Measurements from ENCODE around the gene ADCY5.

Gene ADCY5

DNA sequence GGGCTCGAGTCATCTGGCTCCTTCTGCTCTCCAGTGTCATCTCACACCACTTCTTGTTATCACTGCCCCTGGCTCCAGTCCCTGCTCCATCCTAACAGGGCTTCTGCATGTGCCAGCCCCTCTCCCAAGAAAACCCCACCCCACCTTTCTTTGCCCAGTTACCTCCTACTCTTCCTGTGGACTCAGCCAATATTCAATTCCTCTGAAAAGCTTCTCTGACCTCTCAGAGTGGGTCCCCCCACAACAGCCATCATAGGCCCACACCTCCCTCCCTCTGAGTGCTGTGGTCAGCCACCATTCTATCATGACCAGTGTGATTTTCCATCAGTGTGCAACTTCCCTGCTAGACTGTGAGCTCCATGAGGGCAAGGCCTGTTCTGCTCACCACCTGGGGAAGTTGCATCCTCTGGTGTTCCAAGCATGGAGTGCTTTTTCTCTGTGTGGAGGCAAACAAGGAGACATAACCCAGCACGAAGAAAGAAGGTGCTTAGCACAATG is 71.6 kb downstream of the ADCY5 start:
- Histone ChIP-seq H3K36me3 (ENCODE audit: low read depth) (no peaks in the 10 kb centered on the region), H3K27ac (ENCODE audit: poor library complexity, severe bottlenecking) (no peak overlapping the region), H3K27me3 (ENCODE audit: insufficient read depth, poor library complexity, severe bottlenecking) (no peaks in the 10 kb centered on the region), H3K4me3 (ENCODE audit: severe bottlenecking) (no peak overlapping the region), H3K9me3 (ENCODE audit: severe bottlenecking) (no peaks in the 10 kb centered on the region), H3K4me1 (ENCODE audit: insufficient read depth, poor library complexity, severe bottlenecking) (no peaks in the 10 kb centered on the region)
- TF ChIP-seq, protein P1, sequence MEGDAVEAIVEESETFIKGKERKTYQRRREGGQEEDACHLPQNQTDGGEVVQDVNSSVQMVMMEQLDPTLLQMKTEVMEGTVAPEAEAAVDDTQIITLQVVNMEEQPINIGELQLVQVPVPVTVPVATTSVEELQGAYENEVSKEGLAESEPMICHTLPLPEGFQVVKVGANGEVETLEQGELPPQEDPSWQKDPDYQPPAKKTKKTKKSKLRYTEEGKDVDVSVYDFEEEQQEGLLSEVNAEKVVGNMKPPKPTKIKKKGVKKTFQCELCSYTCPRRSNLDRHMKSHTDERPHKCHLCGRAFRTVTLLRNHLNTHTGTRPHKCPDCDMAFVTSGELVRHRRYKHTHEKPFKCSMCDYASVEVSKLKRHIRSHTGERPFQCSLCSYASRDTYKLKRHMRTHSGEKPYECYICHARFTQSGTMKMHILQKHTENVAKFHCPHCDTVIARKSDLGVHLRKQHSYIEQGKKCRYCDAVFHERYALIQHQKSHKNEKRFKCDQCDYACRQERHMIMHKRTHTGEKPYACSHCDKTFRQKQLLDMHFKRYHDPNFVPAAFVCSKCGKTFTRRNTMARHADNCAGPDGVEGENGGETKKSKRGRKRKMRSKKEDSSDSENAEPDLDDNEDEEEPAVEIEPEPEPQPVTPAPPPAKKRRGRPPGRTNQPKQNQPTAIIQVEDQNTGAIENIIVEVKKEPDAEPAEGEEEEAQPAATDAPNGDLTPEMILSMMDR (IDR thresholded peaks at IDR 0.05; ENCODE audit: poor library complexity, severe bottlenecking) = no peak
- DNase-seq (ENCODE audit: low spot score) = no peak
- no peak for ATAC-seq (ENCODE audit: low read depth)

DNA sequence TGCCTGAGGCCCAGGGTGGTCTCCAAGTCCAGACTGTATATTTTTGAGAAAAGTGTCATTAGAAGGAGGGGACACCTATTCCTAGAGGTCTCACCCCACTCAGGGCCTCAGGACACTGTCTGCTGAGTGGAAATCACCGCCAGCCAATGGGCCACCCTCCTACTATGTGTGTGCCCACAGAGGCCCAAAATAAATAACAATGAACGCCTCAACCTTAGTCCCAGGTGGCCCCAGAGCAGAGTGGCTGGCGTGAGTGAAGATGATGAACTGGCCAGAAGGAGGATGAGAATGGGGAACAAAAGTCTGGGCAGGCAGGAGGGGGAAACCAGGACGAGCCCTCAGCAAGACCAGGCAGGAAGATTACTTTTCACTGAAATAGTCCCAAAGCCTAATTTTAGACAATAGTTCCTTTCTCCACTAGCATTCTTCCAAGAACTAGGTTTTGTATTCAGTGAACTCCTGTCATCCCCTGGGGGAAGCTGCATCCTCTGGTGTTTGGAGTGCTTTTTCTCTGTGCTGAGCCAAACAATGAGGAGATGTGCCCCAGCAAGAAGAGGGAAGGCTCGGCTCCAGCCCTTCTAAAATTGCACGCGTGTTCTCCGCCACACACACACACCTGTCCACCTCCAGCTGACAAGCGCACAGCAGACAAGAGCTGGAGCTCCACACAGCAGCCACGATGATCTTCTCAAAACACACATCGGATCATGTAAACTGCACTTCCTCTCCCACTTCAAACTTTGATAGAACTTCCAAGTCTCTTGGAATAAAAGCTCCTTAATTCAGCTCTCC is 72.2 kb downstream of the ADCY5 start:
- no peaks in the 10 kb centered on the region for H3K36me3 ChIP-seq (ENCODE audit: low read depth)
- TF ChIP-seq, protein P1 (IDR thresholded peaks at IDR 0.05; ENCODE audit: poor library complexity, severe bottlenecking) = no peak
- no peak overlapping the region for H3K4me3 ChIP-seq (ENCODE audit: severe bottlenecking)
- no peaks in the 10 kb centered on the region for H3K4me1 ChIP-seq (ENCODE audit: insufficient read depth, poor library complexity, severe bottlenecking)
- no peak overlapping the region for H3K27ac ChIP-seq (ENCODE audit: poor library complexity, severe bottlenecking)
- H3K9me3 ChIP-seq (ENCODE audit: severe bottlenecking) = no peaks in the 10 kb centered on the region
- ATAC-seq (ENCODE audit: low read depth) = no peak; the same call in 2 of the 3 replicates
- no peaks in the 10 kb centered on the region for H3K27me3 ChIP-seq (ENCODE audit: insufficient read depth, poor library complexity, severe bottlenecking)
- DNase-seq (ENCODE audit: low spot score) = no peak

DNA sequence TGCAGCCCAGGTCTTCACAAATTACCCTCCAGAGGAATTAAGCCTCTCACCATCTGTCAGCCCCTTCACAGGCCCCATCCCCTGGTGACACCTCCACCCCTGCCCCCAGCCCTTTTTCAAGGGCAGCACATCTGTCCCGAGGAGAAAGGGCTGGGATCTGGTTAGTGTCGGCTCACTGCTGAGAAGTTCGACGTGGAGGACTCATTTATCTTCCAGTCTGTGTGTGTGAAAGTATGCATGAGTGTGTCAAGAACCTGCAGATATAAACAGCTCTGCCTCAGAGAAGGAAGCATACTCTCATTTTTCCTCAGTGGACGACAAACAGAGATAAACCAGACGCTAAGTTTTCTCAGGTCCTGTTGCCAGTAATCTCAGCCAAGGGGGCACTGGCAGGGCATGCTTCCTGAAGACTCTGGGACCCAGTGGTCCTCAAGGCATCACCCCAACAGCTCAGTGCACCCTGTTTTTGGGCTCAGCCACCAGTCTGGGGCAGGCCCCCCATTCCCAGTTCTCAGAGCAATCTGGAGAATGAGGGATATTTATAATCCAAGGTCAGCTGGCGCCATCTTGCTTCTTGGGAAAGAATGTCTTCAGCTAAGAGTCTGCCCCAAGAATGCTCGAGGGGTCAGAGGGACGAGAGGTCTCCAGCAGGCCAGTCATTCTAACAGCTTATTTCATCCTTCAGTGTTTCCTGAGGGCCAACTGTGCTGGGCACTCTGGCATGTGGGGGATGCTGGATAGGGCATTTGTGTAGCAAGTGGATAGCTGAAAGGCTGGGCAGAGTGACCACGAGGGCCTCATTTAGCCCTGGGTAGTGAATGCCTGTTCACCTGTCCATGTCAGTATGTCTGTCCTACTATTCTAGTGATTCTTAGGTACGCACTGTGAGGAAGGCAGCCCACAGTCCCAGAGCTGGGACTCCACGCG is 73.6 kb downstream of the ADCY5 start:
- ATAC-seq (ENCODE audit: low read depth) (no peak), DNase-seq (ENCODE audit: low spot score) (no peak)
- TF ChIP-seq, protein P1 (IDR thresholded peaks at IDR 0.05; ENCODE audit: poor library complexity, severe bottlenecking) = no peak

DNA sequence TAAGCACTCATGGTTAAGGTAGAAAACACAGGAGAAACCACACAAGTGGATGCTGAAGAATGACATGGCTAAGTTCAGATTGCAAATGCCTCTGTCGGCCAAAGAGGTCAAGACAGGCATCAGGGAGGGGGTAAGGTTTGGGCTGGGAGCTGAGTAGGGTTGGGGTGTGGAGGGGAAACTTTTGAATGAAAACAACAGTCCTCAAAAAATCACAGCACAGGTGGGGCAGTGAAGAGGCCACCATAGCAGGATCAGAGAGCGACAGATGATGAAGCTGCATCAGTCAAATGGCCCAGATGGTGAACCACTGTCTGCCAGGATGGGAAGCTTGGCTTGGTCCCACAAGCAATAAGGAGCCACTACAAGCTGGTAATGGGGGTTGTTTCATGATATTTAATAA is 74.9 kb downstream of the ADCY5 start:
- DNase-seq (ENCODE audit: low spot score) = no peak
- no peaks in the 10 kb centered on the region for H3K9me3 ChIP-seq (ENCODE audit: severe bottlenecking)
- H3K4me3 ChIP-seq (ENCODE audit: severe bottlenecking) = no peak overlapping the region
- ATAC-seq (ENCODE audit: low read depth) = no peak
- H3K27me3 ChIP-seq (ENCODE audit: insufficient read depth, poor library complexity, severe bottlenecking) = no peaks in the 10 kb centered on the region
- H3K4me1 ChIP-seq (ENCODE audit: insufficient read depth, poor library complexity, severe bottlenecking) = no peaks in the 10 kb centered on the region
- TF ChIP-seq, protein P1 (IDR thresholded peaks at IDR 0.05; ENCODE audit: poor library complexity, severe bottlenecking) = no peak
- no peak overlapping the region for H3K27ac ChIP-seq (ENCODE audit: poor library complexity, severe bottlenecking)
- no peaks in the 10 kb centered on the region for H3K36me3 ChIP-seq (ENCODE audit: low read depth)

More for the DNA sequence above, 73.6 kb downstream of the ADCY5 start:
- Histone ChIP-seq H3K9me3 (ENCODE audit: severe bottlenecking) (no peaks in the 10 kb centered on the region), H3K4me1 (ENCODE audit: insufficient read depth, poor library complexity, severe bottlenecking) (no peaks in the 10 kb centered on the region), H3K27me3 (ENCODE audit: insufficient read depth, poor library complexity, severe bottlenecking) (no peaks in the 10 kb centered on the region), H3K4me3 (ENCODE audit: severe bottlenecking) (no peak overlapping the region), H3K27ac (ENCODE audit: poor library complexity, severe bottlenecking) (no peak overlapping the region), H3K36me3 (ENCODE audit: low read depth) (no peaks in the 10 kb centered on the region)
